HEK293 (cell line): ENCODE data around the gene ASGR2.

Experiments used
- CTCF ChIA-PET: fragments of 350-600 bp; formaldehyde crosslinking; extraction: SDS; loops from one replicate; lab custom pipeline; 2021; ENCODE audit warnings: antibody characterized with exemption; lab: Yijun Ruan, JAX
- POLR2A ChIA-PET: fragments of 300-600 bp; formaldehyde crosslinking; extraction: SDS; loops from one replicate; lab custom pipeline; 2020; ENCODE audit warnings: antibody characterized with exemption, inconsistent platforms; lab: Yijun Ruan, JAX
- H3K27ac ChIP-seq: fragments of 200-500 bp; sonication (Bioruptor generic); 2 replicates; pipeline ENCODE4 v1.5.1; 2014; ENCODE audit warnings: low read depth, low read length, control low read depth, inconsistent platforms; ENCODE audit errors: extremely low read depth
- H3K36me3 ChIP-seq, 2 experiments: fragments of 200-500 bp in 1 of 2; sonication (Bioruptor generic) in 1 of 2; 1 replicate in 1 of 2; 2 replicates in 1 of 2; pipeline ENCODE4 v1.5.1; 2014 to 2017; ENCODE audit warnings: inconsistent platforms in 2 of 2, low read length in 2 of 2; ENCODE audit not compliant: control insufficient read depth in 2 of 2, insufficient read depth in 1 of 2
- H3K4me1 ChIP-seq: fragments of 200-500 bp; sonication (Bioruptor generic); 2 replicates; pipeline ENCODE4 v1.5.1; 2014; ENCODE audit warnings: mild to moderate bottlenecking, low read length, inconsistent platforms; ENCODE audit not compliant: control insufficient read depth, insufficient read depth
- H3K4me3 ChIP-seq: 2 replicates; pipeline ENCODE4 v1.5.1; 2011; ENCODE audit warnings: low read depth, mild to moderate bottlenecking, control low read depth, low read length, moderate library complexity
- H3K9me3 ChIP-seq: fragments of 200-500 bp; sonication (Bioruptor generic); 2 replicates; pipeline ENCODE4 v1.5.1; 2014; ENCODE audit warnings: low read depth, low read length, inconsistent platforms; ENCODE audit not compliant: control insufficient read depth, insufficient read depth
- GFI1B ChIP-seq: fragments of 450-650 bp; formaldehyde crosslinking; IDR thresholded peaks from 2 replicates; pipeline ENCODE4 v1.5.1; 2016; ENCODE audit warnings: missing biosample characterization, missing genetic modification characterization
- MEIS1 ChIP-seq: sonication (generic); formaldehyde crosslinking; IDR thresholded peaks from 2 replicates; pipeline ENCODE4 v1.8.1; 2022; ENCODE audit warnings: missing genetic modification reagents, mild to moderate bottlenecking, borderline replicate concordance
- OSR2 ChIP-seq: fragments of 450-650 bp; formaldehyde crosslinking; IDR thresholded peaks from 2 replicates; pipeline ENCODE4 v1.5.1; 2016; ENCODE audit warnings: missing biosample characterization, missing genetic modification characterization
- ZBTB26 ChIP-seq: fragments of 450-650 bp; formaldehyde crosslinking; optimal IDR thresholded peaks from 2 replicates; pipeline ENCODE3; 2016; ENCODE audit warnings: missing biosample characterization, mild to moderate bottlenecking, missing genetic modification characterization
- ZNF10 ChIP-seq: fragments of 450-650 bp; formaldehyde crosslinking; IDR thresholded peaks from 2 replicates; pipeline ENCODE4 v1.5.1; 2017; ENCODE audit warnings: missing biosample characterization, missing genetic modification characterization
- ZNF146 ChIP-seq: fragments of 450-650 bp; formaldehyde crosslinking; IDR thresholded peaks from 2 replicates; pipeline ENCODE4 v1.5.1; 2016; ENCODE audit warnings: missing biosample characterization, missing genetic modification characterization
- ZNF175 ChIP-seq: fragments of 450-650 bp; formaldehyde crosslinking; IDR thresholded peaks from 2 replicates; pipeline ENCODE4 v1.5.1; 2016; ENCODE audit warnings: missing biosample characterization, missing genetic modification characterization
- ZNF223 ChIP-seq: fragments of 450-650 bp; formaldehyde crosslinking; IDR thresholded peaks from 2 replicates; pipeline ENCODE4 v1.5.1; 2016; ENCODE audit warnings: missing biosample characterization, missing genetic modification characterization
- ZNF521 ChIP-seq: fragments of 450-650 bp; formaldehyde crosslinking; IDR thresholded peaks from 2 replicates; pipeline ENCODE4 v1.5.1; 2017; ENCODE audit warnings: missing biosample characterization, mild to moderate bottlenecking, missing genetic modification characterization
- ZNF560 ChIP-seq: fragments of 450-650 bp; formaldehyde crosslinking; IDR thresholded peaks from 2 replicates; pipeline ENCODE4 v1.5.1; 2017; ENCODE audit warnings: missing biosample characterization, missing genetic modification characterization, borderline replicate concordance
- ZNF561 ChIP-seq: fragments of 450-650 bp; IDR thresholded peaks from 2 replicates; pipeline ENCODE4 v1.5.1; 2018; ENCODE audit warnings: missing biosample characterization, missing genetic modification characterization, borderline replicate concordance
- TF ChIP-seq, protein P1 (sequence below): fragments of 450-650 bp; formaldehyde crosslinking; IDR thresholded peaks from 2 replicates; pipeline ENCODE4 v1.5.1; 2016; ENCODE audit warnings: missing biosample characterization, missing genetic modification characterization, borderline replicate concordance
- TF ChIP-seq, protein P2 (sequence below): fragments of 450-650 bp; IDR thresholded peaks from 2 replicates; pipeline ENCODE4 v1.5.1; 2018; ENCODE audit warnings: missing biosample characterization, mild to moderate bottlenecking, missing genetic modification characterization
- TF ChIP-seq, protein P3 (sequence below): fragments of 450-650 bp; formaldehyde crosslinking; IDR thresholded peaks from 2 replicates; pipeline ENCODE4 v1.5.1; 2017; ENCODE audit warnings: missing biosample characterization, missing genetic modification characterization
- TF ChIP-seq, protein P4 (sequence below): fragments of 450-650 bp; formaldehyde crosslinking; IDR thresholded peaks from 2 replicates; pipeline ENCODE4 v1.5.1; 2017; ENCODE audit warnings: missing biosample characterization, missing genetic modification characterization

ASGR2 gene

GRCh38 chr17:7147772-7148171 is 33.1 kb upstream of the ASGR2 start:
- TF ChIP-seq, protein P1, sequence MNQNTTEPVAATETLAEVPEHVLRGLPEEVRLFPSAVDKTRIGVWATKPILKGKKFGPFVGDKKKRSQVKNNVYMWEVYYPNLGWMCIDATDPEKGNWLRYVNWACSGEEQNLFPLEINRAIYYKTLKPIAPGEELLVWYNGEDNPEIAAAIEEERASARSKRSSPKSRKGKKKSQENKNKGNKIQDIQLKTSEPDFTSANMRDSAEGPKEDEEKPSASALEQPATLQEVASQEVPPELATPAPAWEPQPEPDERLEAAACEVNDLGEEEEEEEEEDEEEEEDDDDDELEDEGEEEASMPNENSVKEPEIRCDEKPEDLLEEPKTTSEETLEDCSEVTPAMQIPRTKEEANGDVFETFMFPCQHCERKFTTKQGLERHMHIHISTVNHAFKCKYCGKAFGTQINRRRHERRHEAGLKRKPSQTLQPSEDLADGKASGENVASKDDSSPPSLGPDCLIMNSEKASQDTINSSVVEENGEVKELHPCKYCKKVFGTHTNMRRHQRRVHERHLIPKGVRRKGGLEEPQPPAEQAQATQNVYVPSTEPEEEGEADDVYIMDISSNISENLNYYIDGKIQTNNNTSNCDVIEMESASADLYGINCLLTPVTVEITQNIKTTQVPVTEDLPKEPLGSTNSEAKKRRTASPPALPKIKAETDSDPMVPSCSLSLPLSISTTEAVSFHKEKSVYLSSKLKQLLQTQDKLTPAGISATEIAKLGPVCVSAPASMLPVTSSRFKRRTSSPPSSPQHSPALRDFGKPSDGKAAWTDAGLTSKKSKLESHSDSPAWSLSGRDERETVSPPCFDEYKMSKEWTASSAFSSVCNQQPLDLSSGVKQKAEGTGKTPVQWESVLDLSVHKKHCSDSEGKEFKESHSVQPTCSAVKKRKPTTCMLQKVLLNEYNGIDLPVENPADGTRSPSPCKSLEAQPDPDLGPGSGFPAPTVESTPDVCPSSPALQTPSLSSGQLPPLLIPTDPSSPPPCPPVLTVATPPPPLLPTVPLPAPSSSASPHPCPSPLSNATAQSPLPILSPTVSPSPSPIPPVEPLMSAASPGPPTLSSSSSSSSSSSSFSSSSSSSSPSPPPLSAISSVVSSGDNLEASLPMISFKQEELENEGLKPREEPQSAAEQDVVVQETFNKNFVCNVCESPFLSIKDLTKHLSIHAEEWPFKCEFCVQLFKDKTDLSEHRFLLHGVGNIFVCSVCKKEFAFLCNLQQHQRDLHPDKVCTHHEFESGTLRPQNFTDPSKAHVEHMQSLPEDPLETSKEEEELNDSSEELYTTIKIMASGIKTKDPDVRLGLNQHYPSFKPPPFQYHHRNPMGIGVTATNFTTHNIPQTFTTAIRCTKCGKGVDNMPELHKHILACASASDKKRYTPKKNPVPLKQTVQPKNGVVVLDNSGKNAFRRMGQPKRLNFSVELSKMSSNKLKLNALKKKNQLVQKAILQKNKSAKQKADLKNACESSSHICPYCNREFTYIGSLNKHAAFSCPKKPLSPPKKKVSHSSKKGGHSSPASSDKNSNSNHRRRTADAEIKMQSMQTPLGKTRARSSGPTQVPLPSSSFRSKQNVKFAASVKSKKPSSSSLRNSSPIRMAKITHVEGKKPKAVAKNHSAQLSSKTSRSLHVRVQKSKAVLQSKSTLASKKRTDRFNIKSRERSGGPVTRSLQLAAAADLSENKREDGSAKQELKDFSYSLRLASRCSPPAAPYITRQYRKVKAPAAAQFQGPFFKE (tag by site-specific recombination), result no peak
- TF ChIP-seq ZNF146 (tag by site-specific recombination) (no peak), ZNF10 (tag by site-specific recombination) (no peak), ZNF521 (no peak), MEIS1 (CRISPR knock-in tag) (no peak), ZNF175 (tag by site-specific recombination) (no peak), ZNF560 (tag by site-specific recombination) (no peak), GFI1B (tag by site-specific recombination) (no peak), ZNF561 (no peak), ZBTB26 (no peak), ZNF223 (tag by site-specific recombination) (no peak), OSR2 (no peak)
- TF ChIP-seq, protein P2, sequence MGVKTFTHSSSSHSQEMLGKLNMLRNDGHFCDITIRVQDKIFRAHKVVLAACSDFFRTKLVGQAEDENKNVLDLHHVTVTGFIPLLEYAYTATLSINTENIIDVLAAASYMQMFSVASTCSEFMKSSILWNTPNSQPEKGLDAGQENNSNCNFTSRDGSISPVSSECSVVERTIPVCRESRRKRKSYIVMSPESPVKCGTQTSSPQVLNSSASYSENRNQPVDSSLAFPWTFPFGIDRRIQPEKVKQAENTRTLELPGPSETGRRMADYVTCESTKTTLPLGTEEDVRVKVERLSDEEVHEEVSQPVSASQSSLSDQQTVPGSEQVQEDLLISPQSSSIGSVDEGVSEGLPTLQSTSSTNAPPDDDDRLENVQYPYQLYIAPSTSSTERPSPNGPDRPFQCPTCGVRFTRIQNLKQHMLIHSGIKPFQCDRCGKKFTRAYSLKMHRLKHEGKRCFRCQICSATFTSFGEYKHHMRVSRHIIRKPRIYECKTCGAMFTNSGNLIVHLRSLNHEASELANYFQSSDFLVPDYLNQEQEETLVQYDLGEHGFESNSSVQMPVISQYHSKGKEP (tag by site-specific recombination), result no peak
- TF ChIP-seq, protein P3, sequence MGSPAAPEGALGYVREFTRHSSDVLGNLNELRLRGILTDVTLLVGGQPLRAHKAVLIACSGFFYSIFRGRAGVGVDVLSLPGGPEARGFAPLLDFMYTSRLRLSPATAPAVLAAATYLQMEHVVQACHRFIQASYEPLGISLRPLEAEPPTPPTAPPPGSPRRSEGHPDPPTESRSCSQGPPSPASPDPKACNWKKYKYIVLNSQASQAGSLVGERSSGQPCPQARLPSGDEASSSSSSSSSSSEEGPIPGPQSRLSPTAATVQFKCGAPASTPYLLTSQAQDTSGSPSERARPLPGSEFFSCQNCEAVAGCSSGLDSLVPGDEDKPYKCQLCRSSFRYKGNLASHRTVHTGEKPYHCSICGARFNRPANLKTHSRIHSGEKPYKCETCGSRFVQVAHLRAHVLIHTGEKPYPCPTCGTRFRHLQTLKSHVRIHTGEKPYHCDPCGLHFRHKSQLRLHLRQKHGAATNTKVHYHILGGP (tag by site-specific recombination), result no peak
- TF ChIP-seq, protein P4, sequence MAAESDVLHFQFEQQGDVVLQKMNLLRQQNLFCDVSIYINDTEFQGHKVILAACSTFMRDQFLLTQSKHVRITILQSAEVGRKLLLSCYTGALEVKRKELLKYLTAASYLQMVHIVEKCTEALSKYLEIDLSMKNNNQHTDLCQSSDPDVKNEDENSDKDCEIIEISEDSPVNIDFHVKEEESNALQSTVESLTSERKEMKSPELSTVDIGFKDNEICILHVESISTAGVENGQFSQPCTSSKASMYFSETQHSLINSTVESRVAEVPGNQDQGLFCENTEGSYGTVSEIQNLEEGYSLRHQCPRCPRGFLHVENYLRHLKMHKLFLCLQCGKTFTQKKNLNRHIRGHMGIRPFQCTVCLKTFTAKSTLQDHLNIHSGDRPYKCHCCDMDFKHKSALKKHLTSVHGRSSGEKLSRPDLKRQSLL (tag by site-specific recombination), result no peak
- TF ChIP-seq, all 188 proteins: peak for 0
- ChIA-PET POLR2A (no interaction called here), CTCF (interaction anchor here (0.5 to 17.9 kb wide), 4 partner anchors 11 to 107 kb away, joined by 3 to 388 read pairs (median 16); partner anchors contain the start of gene SLC16A11)
- Histone ChIP-seq H3K4me3 (no peak overlapping the region), H3K36me3 (no peaks in the 10 kb centered on the region), H3K9me3 (no peaks in the 10 kb centered on the region), H3K27ac (no peak overlapping the region), H3K4me1 (no peaks in the 10 kb centered on the region; the same call in 1 of the 2 replicates)
